DND-41 (cell line): ENCODE results near the gene TSHR.

Source experiments
- ATAC-seq: fragments of 200-7000 bp; cut with Tn5 transposase; 3 replicates; pipeline ENCODE4 v1.9.1; 2021; ENCODE audit warnings: low read depth; ENCODE audit not compliant: insufficient read depth
- DNase-seq: peaks from one replicate; pipeline ENCODE4 v3.0.0-alpha.2; 2020
- H2AFZ ChIP-seq: 2 replicates; pipeline ENCODE4 v1.6.0; 2012; ENCODE audit warnings: low read depth, low read length
- H3K27ac ChIP-seq: 2 replicates; pipeline ENCODE4 v1.5.1; 2012; ENCODE audit warnings: low read length, inconsistent platforms
- H3K27me3 ChIP-seq: fragments of 200-600 bp; sonication (generic); 2 replicates; pipeline ENCODE4 v1.6.0; 2012; ENCODE audit warnings: low read length, mild to moderate bottlenecking, inconsistent platforms; ENCODE audit not compliant: insufficient read depth, poor library complexity
- H3K36me3 ChIP-seq: 2 replicates; pipeline ENCODE4 v1.5.1; 2012; ENCODE audit warnings: low read length, inconsistent platforms; ENCODE audit not compliant: insufficient read depth
- H3K4me1 ChIP-seq: 2 replicates; pipeline ENCODE4 v1.5.1; 2012; ENCODE audit warnings: mild to moderate bottlenecking, low read length; ENCODE audit not compliant: insufficient read depth
- H3K4me2 ChIP-seq: 2 replicates; pipeline ENCODE4 v1.6.0; 2012; ENCODE audit warnings: mild to moderate bottlenecking, moderate library complexity, low read length, inconsistent platforms; ENCODE audit not compliant: insufficient read depth
- H3K4me3 ChIP-seq, 2 experiments: fragments of 200-600 bp in 1 of 2; shearing (Covaris generic) in 1 of 2; 2 replicates each; pipeline ENCODE4 v1.5.1; 2012 to 2016; ENCODE audit warnings: inconsistent platforms in 2 of 2, low read length in 2 of 2, mild to moderate bottlenecking in 2 of 2, low read depth in 1 of 2, moderate library complexity in 1 of 2
- H3K79me2 ChIP-seq: 2 replicates; pipeline ENCODE4 v1.6.0; 2012; ENCODE audit warnings: low read length, inconsistent platforms; ENCODE audit not compliant: insufficient read depth
- H3K9ac ChIP-seq: 2 replicates; pipeline ENCODE4 v1.6.0; 2012; ENCODE audit warnings: low read depth, mild to moderate bottlenecking, inconsistent platforms, low read length, moderate library complexity
- H3K9me3 ChIP-seq: 2 replicates; pipeline ENCODE4 v1.5.1; 2012; ENCODE audit warnings: low read length, moderate library complexity, mild to moderate bottlenecking, inconsistent platforms; ENCODE audit not compliant: insufficient read depth, severe bottlenecking
- H4K20me1 ChIP-seq: 2 replicates; pipeline ENCODE4 v1.6.0; 2012; ENCODE audit warnings: low read length; ENCODE audit not compliant: insufficient read depth
- EZH2 ChIP-seq: IDR thresholded peaks from 3 replicates; pipeline ENCODE4 v1.6.1; 2012; ENCODE audit warnings: borderline replicate concordance, low read depth, mild to moderate bottlenecking, moderate library complexity, low read length, inconsistent platforms; ENCODE audit not compliant: severe bottlenecking
- TF ChIP-seq, protein P1 (sequence below): IDR thresholded peaks from 2 replicates; pipeline ENCODE4 v1.5.1; 2012; ENCODE audit warnings: borderline replicate concordance, low read length, moderate library complexity, mild to moderate bottlenecking; ENCODE audit not compliant: poor library complexity, severe bottlenecking; ENCODE audit errors: extremely low read depth

TSHR gene

DNA sequence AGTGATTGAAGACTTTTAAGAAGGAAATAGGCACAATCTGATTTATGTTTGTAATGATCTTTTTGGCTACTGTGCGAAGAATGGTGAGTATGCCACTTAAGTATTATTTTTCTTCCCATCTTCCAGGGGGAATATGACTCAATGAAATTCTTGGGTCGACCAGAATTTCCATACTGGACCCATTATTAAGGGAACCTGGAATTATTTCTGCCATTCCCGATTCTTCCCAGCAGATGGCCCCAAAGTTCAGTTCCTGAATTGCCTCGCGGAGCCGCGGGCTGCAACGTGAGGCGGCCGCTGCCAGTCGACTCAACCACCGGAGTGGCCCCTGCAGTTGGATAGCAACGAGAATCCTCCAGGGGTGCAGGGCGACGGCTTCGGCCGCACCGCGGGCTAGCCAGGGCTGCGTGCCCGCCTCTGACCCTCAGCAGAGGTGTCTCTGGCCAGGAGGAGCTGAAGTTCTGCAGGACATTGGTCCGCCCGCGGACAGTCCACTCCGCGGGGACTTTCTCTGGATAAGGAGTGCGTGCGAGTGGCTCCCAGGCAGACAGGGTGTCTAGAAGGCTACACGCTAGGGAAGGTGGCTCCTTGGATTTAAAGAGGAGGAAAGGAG, 628 bp upstream of the TSHR start:
- peak overlapping the region; percentile 80 for H3K4me2 ChIP-seq
- ATAC-seq (peak; percentile 48), DNase-seq (peak; percentile 85)
- peak overlapping the region; percentile 85 for H2AFZ ChIP-seq
- TF ChIP-seq, protein P1, sequence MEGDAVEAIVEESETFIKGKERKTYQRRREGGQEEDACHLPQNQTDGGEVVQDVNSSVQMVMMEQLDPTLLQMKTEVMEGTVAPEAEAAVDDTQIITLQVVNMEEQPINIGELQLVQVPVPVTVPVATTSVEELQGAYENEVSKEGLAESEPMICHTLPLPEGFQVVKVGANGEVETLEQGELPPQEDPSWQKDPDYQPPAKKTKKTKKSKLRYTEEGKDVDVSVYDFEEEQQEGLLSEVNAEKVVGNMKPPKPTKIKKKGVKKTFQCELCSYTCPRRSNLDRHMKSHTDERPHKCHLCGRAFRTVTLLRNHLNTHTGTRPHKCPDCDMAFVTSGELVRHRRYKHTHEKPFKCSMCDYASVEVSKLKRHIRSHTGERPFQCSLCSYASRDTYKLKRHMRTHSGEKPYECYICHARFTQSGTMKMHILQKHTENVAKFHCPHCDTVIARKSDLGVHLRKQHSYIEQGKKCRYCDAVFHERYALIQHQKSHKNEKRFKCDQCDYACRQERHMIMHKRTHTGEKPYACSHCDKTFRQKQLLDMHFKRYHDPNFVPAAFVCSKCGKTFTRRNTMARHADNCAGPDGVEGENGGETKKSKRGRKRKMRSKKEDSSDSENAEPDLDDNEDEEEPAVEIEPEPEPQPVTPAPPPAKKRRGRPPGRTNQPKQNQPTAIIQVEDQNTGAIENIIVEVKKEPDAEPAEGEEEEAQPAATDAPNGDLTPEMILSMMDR, result peak; percentile 89
- no peak for TF ChIP-seq EZH2
- H3K4me1 ChIP-seq, result peaks cover 47% of the 10 kb centered on the region
- peaks cover 71% of the 10 kb centered on the region for H3K79me2 ChIP-seq
- H3K9ac ChIP-seq, result peak overlapping the region; percentile 90
- peaks cover 9% of the 10 kb centered on the region for H3K36me3 ChIP-seq
- H4K20me1 ChIP-seq, result no peaks in the 10 kb centered on the region
- H3K27me3 ChIP-seq, result no peaks in the 10 kb centered on the region
- H3K4me3 ChIP-seq, result peak overlapping the region; percentile 66 to 87; a peak in 3 of 4 replicates
- no peaks in the 10 kb centered on the region for H3K9me3 ChIP-seq
- H3K27ac ChIP-seq, result peak overlapping the region; percentile 98

DNA sequence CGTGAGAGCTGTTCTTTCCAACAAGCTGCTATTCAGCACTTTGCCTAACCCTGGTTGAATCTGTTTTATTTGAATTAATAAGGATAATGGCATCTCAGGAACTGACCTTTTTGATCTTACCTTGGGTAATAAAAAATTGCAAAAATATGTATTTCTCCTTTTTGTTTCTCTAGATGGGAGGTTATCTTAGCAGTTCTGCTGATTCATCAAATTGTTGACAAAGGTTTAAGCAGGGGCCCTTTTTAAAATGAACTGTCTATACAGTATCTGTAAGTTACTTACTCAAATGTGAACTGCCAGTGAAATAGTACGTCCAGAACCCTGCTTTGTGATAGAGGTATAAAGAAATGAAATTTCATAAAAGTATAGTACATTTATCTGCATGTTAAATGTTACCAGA, 681 bp downstream of the TSHR start:
- Histone ChIP-seq H3K4me2 (peak overlapping the region; percentile 80), H2AFZ (peak overlapping the region; percentile 85)
- no peak for TF ChIP-seq EZH2
- TF ChIP-seq, protein P1, result no peak

DNA sequence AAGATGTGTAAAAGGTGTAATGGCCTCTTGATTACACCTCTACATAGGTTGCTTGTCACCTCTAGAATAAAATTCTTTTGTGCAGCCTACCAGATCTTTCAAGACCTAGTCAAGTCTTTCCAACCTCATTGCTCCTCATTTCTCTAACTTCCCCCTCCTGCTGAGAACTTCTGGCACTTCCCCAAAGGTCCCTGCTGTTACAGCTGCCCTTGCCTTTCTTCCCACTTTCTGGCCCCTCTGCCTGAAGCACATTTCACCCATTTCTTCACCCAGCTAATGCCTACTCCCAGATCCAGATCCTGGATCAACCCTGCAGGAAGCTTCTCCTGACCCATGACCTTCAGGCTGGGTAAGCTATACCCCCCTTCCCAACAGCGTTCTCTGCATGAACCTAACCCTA, 1.5 kb downstream of the TSHR start:
- Histone ChIP-seq H3K9ac (peak overlapping the region; percentile 90), H3K4me1 (peaks cover 65% of the 10 kb centered on the region), H3K27ac (peak overlapping the region; percentile 98), H3K27me3 (no peaks in the 10 kb centered on the region), H2AFZ (no peak overlapping the region; the same call in 1 of the 2 replicates), H3K79me2 (peaks cover 77% of the 10 kb centered on the region), H4K20me1 (no peaks in the 10 kb centered on the region), H3K4me3 (peak overlapping the region; percentile 66 to 87), H3K9me3 (no peaks in the 10 kb centered on the region), H3K36me3 (peaks cover 18% of the 10 kb centered on the region), H3K4me2 (peak overlapping the region; percentile 80)
- peak; percentile 46 for DNase-seq
- ATAC-seq, result no peak
- TF ChIP-seq EZH2, result no peak
- TF ChIP-seq, protein P1, result no peak

More for the DNA sequence above, 681 bp downstream of the TSHR start:
- peak overlapping the region; percentile 98 for H3K27ac ChIP-seq
- no peaks in the 10 kb centered on the region for H3K9me3 ChIP-seq
- H3K79me2 ChIP-seq, result peaks cover 76% of the 10 kb centered on the region
- DNase-seq (no peak), ATAC-seq (no peak)
- peaks cover 14% of the 10 kb centered on the region for H3K36me3 ChIP-seq
- no peaks in the 10 kb centered on the region for H4K20me1 ChIP-seq
- H3K4me1 ChIP-seq, result peaks cover 60% of the 10 kb centered on the region
- no peaks in the 10 kb centered on the region for H3K27me3 ChIP-seq
- H3K9ac ChIP-seq, result peak overlapping the region; percentile 90
- peak overlapping the region; percentile 66 to 87 for H3K4me3 ChIP-seq
